Smooth muscle cell (in vitro differentiated cells): ENCODE results near the gene ADAMTS14. TPM values are rescaled to one million over a fixed set of nuclear protein-coding genes. Genes with fewer than 3 reads are reported as not detected.

Source experiments
- DNase-seq: peaks from one replicate; lab custom pipeline; 2025; ENCODE audit not compliant: unreplicated experiment; lab: John Stamatoyannopoulos, UW
- H2AFZ ChIP-seq: fragments of 200-600 bp; sonication (generic); 2 replicates; pipeline ENCODE4 v1.6.0; 2016; ENCODE audit warnings: antibody characterized with exemption, low read depth, mild to moderate bottlenecking
- H3F3A ChIP-seq: fragments of 200-600 bp; sonication (generic); 2 replicates; pipeline ENCODE4 v1.6.0; 2017; ENCODE audit warnings: antibody characterized with exemption, low read depth
- H3K27ac ChIP-seq: fragments of 200-600 bp; sonication (generic); 2 replicates; pipeline ENCODE4 v1.5.1; 2016; ENCODE audit warnings: low read depth, mild to moderate bottlenecking
- H3K27me3 ChIP-seq: fragments of 200-600 bp; sonication (generic); 2 replicates; pipeline ENCODE4 v1.6.1; 2016; ENCODE audit warnings: low read depth, mild to moderate bottlenecking
- H3K36me3 ChIP-seq: fragments of 200-600 bp; sonication (generic); 2 replicates; pipeline ENCODE4 v1.5.1; 2016; ENCODE audit warnings: low read depth
- H3K4me1 ChIP-seq: fragments of 200-600 bp; sonication (generic); 2 replicates; pipeline ENCODE4 v1.5.1; 2016; ENCODE audit warnings: low read depth
- H3K4me2 ChIP-seq: fragments of 200-600 bp; sonication (generic); 2 replicates; pipeline ENCODE4 v1.6.0; 2016; ENCODE audit warnings: mild to moderate bottlenecking
- H3K4me3 ChIP-seq: fragments of 200-600 bp; sonication (generic); 2 replicates; pipeline ENCODE4 v1.5.1; 2016; ENCODE audit warnings: mild to moderate bottlenecking
- H3K79me2 ChIP-seq: fragments of 200-600 bp; sonication (generic); 2 replicates; pipeline ENCODE4 v1.6.0; 2016; ENCODE audit warnings: low read depth, mild to moderate bottlenecking
- H3K9ac ChIP-seq: fragments of 200-600 bp; sonication (generic); 2 replicates; pipeline ENCODE4 v1.6.0; 2016; ENCODE audit warnings: low read depth
- H3K9me3 ChIP-seq: fragments of 200-600 bp; sonication (generic); replicated peaks from 2 replicates; pipeline ENCODE4 v1.5.1; 2016; ENCODE audit warnings: low read depth
- H4K20me1 ChIP-seq: fragments of 200-600 bp; sonication (generic); 2 replicates; pipeline ENCODE4 v1.6.0; 2016; ENCODE audit warnings: low read depth
- CTCF ChIP-seq: fragments of 200-600 bp; sonication (generic); IDR thresholded peaks from 2 replicates; pipeline ENCODE4 v1.5.1; 2017; ENCODE audit warnings: borderline replicate concordance, mild to moderate bottlenecking, antibody characterized with exemption; ENCODE audit not compliant: insufficient read depth, poor library complexity, severe bottlenecking
- WGBS: methylation state at CpG from one replicate; pipeline ENCODE4 v1.1.7; 2016; ENCODE audit warnings: low lambda C conversion rate; 5-methylcytosine and 5-hydroxymethylcytosine counted together
- polyA plus RNA-seq: library from polyadenylated mRNA; unstranded; fragments of >200 nt; fragmentation: Nextera tagmentation; extraction: Ambion mirVana; gene quantifications from 2 replicates; pipeline ENCODE4 v1.2.1, GENCODE V29; 2016
- total RNA-seq: library from RNA; depleted of rRNA; stranded (reverse); fragments of >200 nt; gene quantifications from 2 replicates; pipeline ENCODE4 v1.2.3, GENCODE V29; 2014

Gene ADAMTS14
- total and polyA plus RNA-seq, 2 experiments from 2014 or later = 6.3 to 10.1 TPM

GRCh38 chr10:70699063-70699658, 26.9 kb downstream of the ADAMTS14 start:
- no peaks in the 10 kb centered on the region for H4K20me1 ChIP-seq
- no peak overlapping the region for H3K4me3 ChIP-seq
- no peaks in the 10 kb centered on the region for H3K4me1 ChIP-seq
- 96% methylated on average over 3 of the region's 3 CpGs for WGBS
- no peak for TF ChIP-seq CTCF
- H3F3A ChIP-seq = no peaks in the 10 kb centered on the region
- H3K9ac ChIP-seq = no peak overlapping the region
- no peak overlapping the region for H3K4me2 ChIP-seq
- H2AFZ ChIP-seq = no peak overlapping the region
- no peak for DNase-seq
- no peak overlapping the region for H3K27ac ChIP-seq
- no peaks in the 10 kb centered on the region for H3K9me3 ChIP-seq
- no peaks in the 10 kb centered on the region for H3K79me2 ChIP-seq
- no peaks in the 10 kb centered on the region for H3K36me3 ChIP-seq
- no peaks in the 10 kb centered on the region for H3K27me3 ChIP-seq

- H3K79me2 ChIP-seq = no peaks in the 10 kb centered on the region
- no peaks in the 10 kb centered on the region for H3K36me3 ChIP-seq
- no peak overlapping the region for H3K27ac ChIP-seq
- H4K20me1 ChIP-seq = no peaks in the 10 kb centered on the region
- H3K4me2 ChIP-seq = no peak overlapping the region
- H3K9ac ChIP-seq = no peak overlapping the region
- no peaks in the 10 kb centered on the region for H3F3A ChIP-seq
- H3K4me1 ChIP-seq = no peaks in the 10 kb centered on the region
- H3K27me3 ChIP-seq = no peaks in the 10 kb centered on the region
- H3K9me3 ChIP-seq = no peaks in the 10 kb centered on the region
- 64% methylated on average over 10 of the region's 10 CpGs for WGBS
- H2AFZ ChIP-seq = no peak overlapping the region
- TF ChIP-seq CTCF = no peak
- H3K4me3 ChIP-seq = no peak overlapping the region
- DNase-seq = no peak
These were observed 27.4 kb downstream of the ADAMTS14 start for GRCh38 chr10:70699659-70700174.

- Histone ChIP-seq H2AFZ (no peak overlapping the region), H4K20me1 (no peaks in the 10 kb centered on the region), H3K9ac (no peak overlapping the region), H3K36me3 (no peaks in the 10 kb centered on the region), H3K4me1 (no peaks in the 10 kb centered on the region), H3K27me3 (no peaks in the 10 kb centered on the region), H3K79me2 (no peaks in the 10 kb centered on the region), H3F3A (no peaks in the 10 kb centered on the region), H3K4me3 (no peak overlapping the region), H3K4me2 (no peak overlapping the region), H3K9me3 (no peaks in the 10 kb centered on the region), H3K27ac (no peak overlapping the region)
- no peak for DNase-seq
- no peak for TF ChIP-seq CTCF
- 97% methylated on average over 15 of the region's 15 CpGs for WGBS
These were observed 30.0 kb downstream of the ADAMTS14 start for GRCh38 chr10:70702190-70702763.

GRCh38 chr10:70704211-70704610, 31.9 kb downstream of the ADAMTS14 start:
- H3K9me3 ChIP-seq = no peaks in the 10 kb centered on the region
- no peaks in the 10 kb centered on the region for H3K27me3 ChIP-seq
- H3K4me1 ChIP-seq = no peaks in the 10 kb centered on the region
- no peaks in the 10 kb centered on the region for H4K20me1 ChIP-seq
- no peak overlapping the region for H3K4me3 ChIP-seq
- no peak overlapping the region for H3K9ac ChIP-seq
- 100% methylated on average over 3 of the region's 5 CpGs for WGBS
- H3K36me3 ChIP-seq = no peaks in the 10 kb centered on the region
- H3K79me2 ChIP-seq = no peaks in the 10 kb centered on the region
- no peak overlapping the region for H3K4me2 ChIP-seq
- no peak overlapping the region for H3K27ac ChIP-seq
- no peak for TF ChIP-seq CTCF
- H2AFZ ChIP-seq = no peak overlapping the region
- no peak for DNase-seq
- H3F3A ChIP-seq = no peaks in the 10 kb centered on the region
